ENCODE measurements around the gene ZBTB38. TPM values are rescaled to one million over a fixed set of nuclear protein-coding genes. Genes with fewer than 3 reads are reported as not detected.
A peak's percentile ranks its signal among the peaks of the same experiment; 100 is the strongest.

The ZBTB38 gene
- total RNA-seq, 1 donor from 2014 or later, result 64.6 TPM

- Mint-ChIP-seq H3K4me1 (ENCODE audit: low read depth) (peaks cover 74% of the 10 kb centered on the region), H3K27ac (ENCODE audit: unreplicated experiment) (peak overlapping the region; percentile 93)
Measured at GRCh38 chr3:141413391-141413790, 45.1 kb downstream of the ZBTB38 start.

GRCh38 chr3:141413801-141414689, 45.7 kb downstream of the ZBTB38 start:
- Mint-ChIP-seq H3K27ac (ENCODE audit: unreplicated experiment) (peak overlapping the region; percentile 62), H3K9me3 (ENCODE audit: low read depth) (no peaks in the 10 kb centered on the region), H3K4me1 (ENCODE audit: low read depth) (peaks cover 74% of the 10 kb centered on the region), H3K27me3 (ENCODE audit: low read depth) (no peaks in the 10 kb centered on the region), H3K36me3 (ENCODE audit: low read depth) (peaks cover 28% of the 10 kb centered on the region), H3K4me3 (ENCODE audit: unreplicated experiment) (no peak overlapping the region)
- no peak for DNase-seq (ENCODE audit: low spot score)
- TF ChIP-seq CTCF (IDR thresholded peaks at IDR 0.05), result no peak

More at GRCh38 chr3:141413391-141413790, 45.1 kb downstream of the ZBTB38 start:
- peaks cover 24% of the 10 kb centered on the region for H3K36me3 Mint-ChIP-seq (ENCODE audit: low read depth)
- TF ChIP-seq CTCF (IDR thresholded peaks at IDR 0.05), result no peak
- H3K9me3 Mint-ChIP-seq (ENCODE audit: low read depth), result no peaks in the 10 kb centered on the region
- H3K4me3 Mint-ChIP-seq (ENCODE audit: unreplicated experiment), result no peak overlapping the region
- H3K27me3 Mint-ChIP-seq (ENCODE audit: low read depth), result no peaks in the 10 kb centered on the region
- DNase-seq (ENCODE audit: low spot score), result no peak

- no peak for DNase-seq (ENCODE audit: low spot score)
- no peaks in the 10 kb centered on the region for H3K27me3 Mint-ChIP-seq (ENCODE audit: low read depth)
Measured at GRCh38 chr3:141414800-141415462, 46.6 kb downstream of the ZBTB38 start.

GRCh38 chr3:141415953-141416352, 47.6 kb downstream of the ZBTB38 start:
- no peaks in the 10 kb centered on the region for H3K9me3 Mint-ChIP-seq (ENCODE audit: low read depth)
- H3K27ac Mint-ChIP-seq (ENCODE audit: unreplicated experiment), result peak overlapping the region; percentile 68
- no peaks in the 10 kb centered on the region for H3K27me3 Mint-ChIP-seq (ENCODE audit: low read depth)
- DNase-seq (ENCODE audit: low spot score), result no peak
- no peak overlapping the region for H3K4me3 Mint-ChIP-seq (ENCODE audit: unreplicated experiment)
- H3K4me1 Mint-ChIP-seq (ENCODE audit: low read depth), result peaks cover 59% of the 10 kb centered on the region
- peaks cover 30% of the 10 kb centered on the region for H3K36me3 Mint-ChIP-seq (ENCODE audit: low read depth)
- no peak for TF ChIP-seq CTCF (IDR thresholded peaks at IDR 0.05)

More at GRCh38 chr3:141414800-141415462, 46.6 kb downstream of the ZBTB38 start:
- no peaks in the 10 kb centered on the region for H3K9me3 Mint-ChIP-seq (ENCODE audit: low read depth)
- peaks cover 28% of the 10 kb centered on the region for H3K36me3 Mint-ChIP-seq (ENCODE audit: low read depth)
- TF ChIP-seq CTCF (IDR thresholded peaks at IDR 0.05), result no peak
- H3K4me1 Mint-ChIP-seq (ENCODE audit: low read depth), result peaks cover 67% of the 10 kb centered on the region
- H3K4me3 Mint-ChIP-seq (ENCODE audit: unreplicated experiment), result no peak overlapping the region
- peak overlapping the region; percentile 68 for H3K27ac Mint-ChIP-seq (ENCODE audit: unreplicated experiment)

Other genes with a start within 250 kb of the ZBTB38 start
- 36.0 to 71.6 TPM (median 40.2 TPM) in 3 replicates for gene PXYLP1, start 136.7 kb upstream of the ZBTB38 start, total RNA-seq
- 8.5 to 9.2 TPM (median 9.2 TPM) in 3 replicates for gene RASA2, start 118.5 kb downstream of the ZBTB38 start, total RNA-seq

Measured in chondrocyte (in vitro differentiated cells).